Gastrocnemius medialis (tissue), 4 donors: Measurements from ENCODE around the gene VASP. TPM values are rescaled to one million over a fixed set of nuclear protein-coding genes. Genes with fewer than 3 reads are reported as not detected.
A peak's percentile ranks its signal among the peaks of the same experiment; 100 is the strongest.

Source experiments
- ATAC-seq, 2 donors: fragments of 150-250 bp; one replicate each; pipeline ENCODE4 v1.9.1; 2016
- DNase-seq, 2 donors: peaks; one replicate each; pipeline ENCODE4 v3.0.0-alpha.2; 2019
- H3K27ac ChIP-seq, 4 donors: fragments of 200-600 bp; sonication (generic); 1 replicate in 1 of 4; 2 replicates in 3 of 4; pipeline ENCODE4 v1.5.1; 2016 to 2018; ENCODE audit warnings: mild to moderate bottlenecking in 2 of 4, moderate library complexity in 1 of 4
- H3K27me3 ChIP-seq, 3 donors: fragments of 200-600 bp; sonication (generic) in 2 of 3; 1 replicate in 1 of 3; 2 replicates in 2 of 3; pipeline versions ENCODE4 v1.5.1 to v1.6.0; 2016 to 2019; ENCODE audit warnings: mild to moderate bottlenecking in 1 of 3, moderate library complexity in 1 of 3
- H3K36me3 ChIP-seq, 2 donors: fragments of 200-600 bp; sonication (generic) in 1 of 2; one replicate each; pipeline ENCODE4 v1.5.1; 2017 to 2018
- H3K4me1 ChIP-seq, 2 donors: fragments of 200-600 bp; sonication (generic) in 1 of 2; one replicate each; pipeline ENCODE4 v1.5.1; 2016 to 2017; ENCODE audit warnings: mild to moderate bottlenecking in 2 of 2
- H3K4me3 ChIP-seq, 4 donors: fragments of 200-600 bp; sonication (generic) in 3 of 4; 1 replicate in 1 of 4; 2 replicates in 3 of 4; pipeline ENCODE4 v1.5.1; 2016 to 2019; ENCODE audit warnings: mild to moderate bottlenecking in 2 of 4
- H3K9me3 ChIP-seq, 3 donors: fragments of 200-600 bp; sonication (generic) in 2 of 3; 1 replicate in 1 of 3; 2 replicates in 2 of 3; pipeline ENCODE4 v1.5.1; 2016 to 2019
- CTCF ChIP-seq, 5 experiments: fragments of 450-650 bp in 3 of 5; fragments of 200-600 bp in 2 of 5; sonication (generic) in 2 of 5; IDR thresholded peaks in 4 of 5; conservative IDR thresholded peaks in 1 of 5; 1 replicate in 4 of 5; 2 replicates in 1 of 5; pipeline ENCODE4 v1.5.1; 2016 to 2019; ENCODE audit warnings: antibody characterized with exemption in 5 of 5, mild to moderate bottlenecking in 3 of 5, moderate library complexity in 3 of 5
- POLR2A ChIP-seq, 2 donors: fragments of 450-650 bp; IDR thresholded peaks; one replicate each; pipeline ENCODE4 v1.6.1; 2017; ENCODE audit warnings: antibody characterized with exemption in 2 of 2, mild to moderate bottlenecking in 2 of 2, moderate library complexity in 2 of 2
- in situ Hi-C, 4 donors: fragments of 200-750 bp; cut with MboI; loops; one replicate each; pipeline versions ENCODE4 v1.15.0 to v1.8.0; 2017; ENCODE audit warnings: low sequenced_read_pairs in 4 of 4
- intact Hi-C: fragments of 100-400 bp; cut with DNase I; formaldehyde crosslinking; loops from one replicate; pipeline ENCODE4 v1.15.1; 2023; ENCODE audit warnings: low total_unique reads
- total RNA-seq, 4 donors: library from RNA; depleted of rRNA; stranded (reverse); fragments of >200 nt; gene quantifications; one replicate each; pipeline versions ENCODE4 v1.1.0 to v1.2.3, GENCODE V29; 2016

Gene VASP
- total RNA-seq, 4 donors from 2014 or later, result 10.2 to 18.2 (median 16.4) TPM

GRCh38 chr19:45554481-45554880, 47.2 kb downstream of the VASP start:
- TF ChIP-seq CTCF (IDR thresholded peaks at IDR 0.05 in 4 of 5, conservative IDR thresholded peaks at IDR 0.05 in 1 of 5) (no peak), POLR2A (IDR thresholded peaks at IDR 0.05) (no peak)
- ATAC-seq, result no peak
- in situ Hi-C loops (no loop called here), intact Hi-C loops (no loop called here)
- Histone ChIP-seq H3K27me3 (no peaks in the 10 kb centered on the region), H3K9me3 (no peaks in the 10 kb centered on the region), H3K27ac (no peak overlapping the region), H3K4me3 (no peak overlapping the region), H3K36me3 (peaks cover 0 to 8% of the 10 kb centered on the region in 2 donors), H3K4me1 (peaks cover 0 to 8% of the 10 kb centered on the region in 2 donors)
- no peak for DNase-seq

- DNase-seq, result no peak
- intact Hi-C loops, result no loop called here
- Histone ChIP-seq H3K4me1 (peaks cover 0 to 8% of the 10 kb centered on the region in 2 donors), H3K27me3 (no peaks in the 10 kb centered on the region), H3K9me3 (no peaks in the 10 kb centered on the region), H3K36me3 (peaks cover 0 to 8% of the 10 kb centered on the region in 2 donors), H3K27ac (no peak overlapping the region), H3K4me3 (no peak overlapping the region)
- ATAC-seq, result no peak
- TF ChIP-seq CTCF (IDR thresholded peaks at IDR 0.05 in 4 of 5, conservative IDR thresholded peaks at IDR 0.05 in 1 of 5) (no peak), POLR2A (IDR thresholded peaks at IDR 0.05) (no peak)
- in situ Hi-C loops, result no loop called here
These were observed 49.6 kb downstream of the VASP start for GRCh38 chr19:45556835-45557234.

- TF ChIP-seq CTCF (IDR thresholded peaks at IDR 0.05 in 4 of 5, conservative IDR thresholded peaks at IDR 0.05 in 1 of 5), result peak; percentile 17 to 53 (median 37)
- TF ChIP-seq POLR2A (IDR thresholded peaks at IDR 0.05), result no peak
- intact Hi-C loops (loop anchor here (1.0 kb wide), 1 partner anchor 35 kb away; no protein-coding TSS in a partner anchor), in situ Hi-C loops (no loop called here)
- Histone ChIP-seq H3K4me1 (peaks cover 0 to 12% of the 10 kb centered on the region in 2 donors), H3K27me3 (no peaks in the 10 kb centered on the region), H3K27ac (no peak overlapping the region), H3K9me3 (no peaks in the 10 kb centered on the region), H3K4me3 (no peak overlapping the region), H3K36me3 (no peaks in the 10 kb centered on the region)
- DNase-seq, result no peak
- peak; percentile 54 to 56 for ATAC-seq
These were observed 51.2 kb downstream of the VASP start for GRCh38 chr19:45558399-45558878.

GRCh38 chr19:45560038-45560437, 52.8 kb downstream of the VASP start:
- intact Hi-C loops (no loop called here), in situ Hi-C loops (no loop called here)
- DNase-seq (no peak), ATAC-seq (no peak)
- Histone ChIP-seq H3K4me1 (peaks cover 0 to 12% of the 10 kb centered on the region in 2 donors), H3K4me3 (no peak overlapping the region), H3K27me3 (no peaks in the 10 kb centered on the region), H3K36me3 (no peaks in the 10 kb centered on the region), H3K9me3 (no peaks in the 10 kb centered on the region), H3K27ac (no peak overlapping the region)
- no peak for TF ChIP-seq POLR2A (IDR thresholded peaks at IDR 0.05)
- no peak for TF ChIP-seq CTCF (IDR thresholded peaks at IDR 0.05 in 4 of 5, conservative IDR thresholded peaks at IDR 0.05 in 1 of 5)

- Histone ChIP-seq H3K27ac (no peak overlapping the region), H3K27me3 (no peaks in the 10 kb centered on the region), H3K4me3 (no peak overlapping the region), H3K9me3 (no peaks in the 10 kb centered on the region), H3K4me1 (peaks cover 0 to 12% of the 10 kb centered on the region in 2 donors), H3K36me3 (no peaks in the 10 kb centered on the region)
- in situ Hi-C loops (no loop called here), intact Hi-C loops (no loop called here)
- no peak for DNase-seq
- ATAC-seq, result no peak
- TF ChIP-seq POLR2A (IDR thresholded peaks at IDR 0.05) (no peak), CTCF (IDR thresholded peaks at IDR 0.05 in 4 of 5, conservative IDR thresholded peaks at IDR 0.05 in 1 of 5) (no peak)
These were observed 53.4 kb downstream of the VASP start for GRCh38 chr19:45560686-45561085.
